PFSK-1 (cell line): ENCODE results near the gene MYO5C.

Experiments used
- FOXP2 ChIP-seq: optimal IDR thresholded peaks from 2 replicates; pipeline ENCODE3; 2011; ENCODE audit warnings: borderline replicate concordance, control low read depth, inconsistent platforms; ENCODE audit not compliant: insufficient read depth; ENCODE audit errors: extremely low read length, extremely low read depth
- POLR2AphosphoS5 ChIP-seq: IDR thresholded peaks from 2 replicates; pipeline ENCODE4 v1.6.1; 2012; ENCODE audit warnings: low read depth, mild to moderate bottlenecking, control low read depth, low read length, moderate library complexity
- SIN3A ChIP-seq: IDR thresholded peaks from 2 replicates; pipeline ENCODE4 v1.6.1; 2012; ENCODE audit warnings: mild to moderate bottlenecking, low read length, moderate library complexity, borderline replicate concordance; ENCODE audit not compliant: insufficient read depth
- TAF1 ChIP-seq: IDR thresholded peaks from 2 replicates; pipeline ENCODE4 v1.6.1; 2012; ENCODE audit warnings: low read length, control low read depth, borderline replicate concordance; ENCODE audit not compliant: insufficient read depth
- TF ChIP-seq, protein P1 (sequence below), 2 experiments: IDR thresholded peaks; 2 replicates each; pipeline versions ENCODE4 v1.6.1 to v1.8.0; 2011 to 2012; ENCODE audit warnings: low read depth in 2 of 2, low read length in 2 of 2, control low read depth in 1 of 2, inconsistent platforms in 1 of 2, mild to moderate bottlenecking in 1 of 2, moderate library complexity in 1 of 2; ENCODE audit not compliant: insufficient read depth in 1 of 2

The MYO5C gene

DNA sequence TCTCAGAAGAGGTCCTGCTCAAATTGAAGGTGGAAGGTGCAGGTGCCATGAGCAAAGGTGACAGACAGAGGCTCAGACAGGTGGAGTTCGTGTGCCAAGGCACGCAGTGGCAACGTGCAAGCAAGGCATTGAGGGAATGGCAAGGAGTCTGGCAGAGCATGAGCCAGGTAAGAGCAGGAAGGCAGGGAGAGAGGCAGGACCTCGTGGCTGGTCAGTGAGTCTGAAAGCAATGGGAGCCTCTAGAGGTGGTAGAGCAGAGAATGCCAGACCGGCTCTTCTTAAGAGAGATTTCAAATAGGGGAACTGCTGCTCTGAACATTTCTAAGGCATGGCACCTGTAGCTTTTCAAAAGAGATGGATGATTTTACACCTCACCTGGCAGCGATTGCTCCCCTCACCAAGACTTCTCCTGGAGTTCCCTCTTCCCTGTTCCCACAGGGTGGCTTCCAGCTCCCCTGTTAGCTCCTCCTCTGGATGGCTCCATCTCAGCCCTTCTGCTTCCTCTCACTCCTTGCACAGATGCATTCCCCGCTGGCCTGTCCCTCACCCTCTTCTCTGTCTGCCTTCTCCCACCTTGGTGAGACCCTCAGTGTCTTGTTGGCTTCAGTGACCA is 2.7 kb downstream of the MYO5C start:
- TF ChIP-seq SIN3A = no peak
- TF ChIP-seq, protein P1, sequence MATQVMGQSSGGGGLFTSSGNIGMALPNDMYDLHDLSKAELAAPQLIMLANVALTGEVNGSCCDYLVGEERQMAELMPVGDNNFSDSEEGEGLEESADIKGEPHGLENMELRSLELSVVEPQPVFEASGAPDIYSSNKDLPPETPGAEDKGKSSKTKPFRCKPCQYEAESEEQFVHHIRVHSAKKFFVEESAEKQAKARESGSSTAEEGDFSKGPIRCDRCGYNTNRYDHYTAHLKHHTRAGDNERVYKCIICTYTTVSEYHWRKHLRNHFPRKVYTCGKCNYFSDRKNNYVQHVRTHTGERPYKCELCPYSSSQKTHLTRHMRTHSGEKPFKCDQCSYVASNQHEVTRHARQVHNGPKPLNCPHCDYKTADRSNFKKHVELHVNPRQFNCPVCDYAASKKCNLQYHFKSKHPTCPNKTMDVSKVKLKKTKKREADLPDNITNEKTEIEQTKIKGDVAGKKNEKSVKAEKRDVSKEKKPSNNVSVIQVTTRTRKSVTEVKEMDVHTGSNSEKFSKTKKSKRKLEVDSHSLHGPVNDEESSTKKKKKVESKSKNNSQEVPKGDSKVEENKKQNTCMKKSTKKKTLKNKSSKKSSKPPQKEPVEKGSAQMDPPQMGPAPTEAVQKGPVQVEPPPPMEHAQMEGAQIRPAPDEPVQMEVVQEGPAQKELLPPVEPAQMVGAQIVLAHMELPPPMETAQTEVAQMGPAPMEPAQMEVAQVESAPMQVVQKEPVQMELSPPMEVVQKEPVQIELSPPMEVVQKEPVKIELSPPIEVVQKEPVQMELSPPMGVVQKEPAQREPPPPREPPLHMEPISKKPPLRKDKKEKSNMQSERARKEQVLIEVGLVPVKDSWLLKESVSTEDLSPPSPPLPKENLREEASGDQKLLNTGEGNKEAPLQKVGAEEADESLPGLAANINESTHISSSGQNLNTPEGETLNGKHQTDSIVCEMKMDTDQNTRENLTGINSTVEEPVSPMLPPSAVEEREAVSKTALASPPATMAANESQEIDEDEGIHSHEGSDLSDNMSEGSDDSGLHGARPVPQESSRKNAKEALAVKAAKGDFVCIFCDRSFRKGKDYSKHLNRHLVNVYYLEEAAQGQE (IDR thresholded peaks at IDR 0.05; ENCODE audit: insufficient read depth in 1 of 2, low read depth in 2 of 2, low read length in 2 of 2) = no peak
- no peak for TF ChIP-seq FOXP2
- TF ChIP-seq TAF1 = no peak
- TF ChIP-seq POLR2AphosphoS5 = no peak

DNA sequence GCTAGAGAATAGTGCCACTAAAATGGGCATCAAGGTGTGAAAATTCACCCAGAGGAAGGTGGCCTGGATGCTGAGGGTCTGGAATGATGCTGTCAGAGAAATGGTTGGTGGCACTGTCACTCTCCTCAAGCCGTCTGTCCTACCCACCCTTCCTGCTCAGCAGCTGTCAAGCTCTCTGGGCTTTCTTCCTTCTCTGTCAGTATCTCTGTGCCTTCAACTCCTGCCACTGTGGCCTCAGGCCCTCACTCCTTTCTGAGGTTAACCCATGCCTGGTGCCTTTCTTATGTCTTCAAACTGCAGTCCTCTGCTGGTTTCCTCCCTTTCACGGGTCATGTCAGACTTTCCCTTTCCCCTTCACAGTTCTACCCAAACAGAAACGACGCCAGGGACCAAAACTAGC is 4.4 kb downstream of the MYO5C start:
- TF ChIP-seq TAF1 = no peak
- no peak for TF ChIP-seq SIN3A
- TF ChIP-seq, protein P1 (IDR thresholded peaks at IDR 0.05; ENCODE audit: insufficient read depth in 1 of 2, low read depth in 2 of 2, low read length in 2 of 2) = no peak
- TF ChIP-seq FOXP2 = no peak
- TF ChIP-seq POLR2AphosphoS5 = no peak

DNA sequence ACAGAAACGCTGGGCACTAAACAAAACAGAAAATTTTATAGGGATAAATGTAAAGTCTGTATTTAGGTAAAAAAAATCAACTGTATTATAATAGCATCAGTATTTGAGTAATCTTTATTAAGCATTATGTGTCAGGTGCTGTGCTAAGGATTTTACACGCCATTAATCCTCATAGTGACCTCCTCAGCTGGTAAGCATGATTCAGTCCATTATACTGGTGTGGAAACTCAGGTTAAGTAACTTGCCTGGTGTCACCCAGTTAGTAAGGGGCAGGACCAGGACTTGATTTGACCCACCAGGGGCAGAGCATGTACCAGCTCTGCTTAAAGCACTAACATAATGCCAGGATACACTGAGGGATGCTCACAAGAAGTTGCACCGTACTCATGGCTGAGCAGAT is 4.8 kb downstream of the MYO5C start:
- TF ChIP-seq SIN3A (no peak), FOXP2 (no peak), TAF1 (no peak)
- TF ChIP-seq, protein P1 (IDR thresholded peaks at IDR 0.05; ENCODE audit: insufficient read depth in 1 of 2, low read depth in 2 of 2, low read length in 2 of 2) = no peak

DNA sequence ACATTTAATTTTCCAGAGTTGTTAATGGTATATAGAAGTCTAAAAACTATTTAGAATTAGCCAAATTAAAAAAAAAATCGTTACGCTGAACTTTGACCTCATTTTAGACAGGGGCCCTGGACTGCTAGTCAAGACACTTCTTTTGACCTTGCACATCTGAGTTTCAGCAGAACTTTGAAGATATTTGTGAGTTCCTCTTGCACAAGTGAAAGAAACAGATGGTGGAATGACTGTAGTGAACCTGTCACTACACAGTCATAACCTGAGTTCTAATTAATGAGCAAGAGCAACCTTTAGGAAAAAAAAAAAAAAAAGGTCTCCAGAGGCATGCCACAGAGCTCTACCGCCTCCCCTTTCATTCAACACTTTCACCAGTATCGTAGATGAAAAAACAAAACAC is 5.3 kb downstream of the MYO5C start:
- TF ChIP-seq, protein P1 (IDR thresholded peaks at IDR 0.05; ENCODE audit: insufficient read depth in 1 of 2, low read depth in 2 of 2, low read length in 2 of 2) = no peak
- TF ChIP-seq SIN3A (no peak), TAF1 (no peak), POLR2AphosphoS5 (no peak), FOXP2 (no peak)
